Stimulated activated CD8-positive, alpha-beta memory T cell treated with anti-CD3 and anti-CD28 coated beads, Interleukin-2, amount 100 ng/mL, for 48 hours (primary cell): ENCODE results near the gene HAUS3.

Source experiments
- DNase-seq, 2 donors: peaks; one replicate each; pipeline ENCODE4 v3.0.0-alpha.2; 2020; ENCODE audit warnings: low read depth in 2 of 2

The HAUS3 gene

GRCh38 chr4:2241410-2242353 is at the start of gene HAUS3, which contains the start of gene POLN:
TSS of gene HAUS3 (minus strand) at chr4:2242121. CDS start at chr4:2240946, 1,175 bp downstream.
TSS of gene POLN (minus strand) at chr4:2242121. CDS start at chr4:2229231, 12,890 bp downstream.
- DNase-seq: peak; percentile 98 to 99

DNA sequence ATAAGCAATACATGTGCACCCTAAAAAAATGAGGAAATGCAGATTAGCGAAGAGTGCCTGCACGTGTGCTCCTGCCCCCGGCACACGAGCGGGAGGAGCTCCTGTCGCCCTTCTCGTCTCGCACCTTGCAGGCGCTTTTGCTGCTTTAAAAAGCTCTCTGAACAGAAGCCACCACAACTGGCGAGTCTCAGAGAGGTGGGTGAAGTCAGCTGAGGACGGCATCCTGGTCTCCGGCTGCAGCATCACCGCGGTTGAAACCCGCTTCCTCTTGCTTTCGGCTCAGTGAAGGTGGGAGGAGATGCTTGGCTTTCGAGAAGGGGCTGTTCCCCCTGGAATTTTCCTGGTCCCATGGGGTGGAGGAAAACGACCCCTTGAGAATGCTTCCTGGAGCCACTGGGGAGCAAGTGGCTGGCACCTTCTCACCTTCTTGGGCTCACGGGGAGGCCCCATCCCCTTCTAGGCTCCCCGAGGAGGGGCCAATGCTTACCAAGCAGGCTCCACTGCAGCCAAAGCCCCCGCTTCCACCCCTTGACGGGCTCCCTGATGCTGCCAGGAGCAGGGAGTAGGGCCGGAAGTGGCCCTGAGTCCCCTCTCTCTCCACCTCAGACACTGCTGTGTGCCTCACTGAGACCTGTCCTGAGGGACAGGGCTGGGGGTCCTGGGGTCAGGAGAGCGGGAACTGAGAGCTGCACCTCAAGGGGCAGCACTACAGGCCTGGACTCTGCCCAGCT is 49.2 kb upstream of the HAUS3 start:
- peak; percentile 31 to 40 for DNase-seq

- DNase-seq: no peak
These were observed 48.6 kb upstream of the HAUS3 start for GRCh38 chr4:2290488-2290887.

DNA sequence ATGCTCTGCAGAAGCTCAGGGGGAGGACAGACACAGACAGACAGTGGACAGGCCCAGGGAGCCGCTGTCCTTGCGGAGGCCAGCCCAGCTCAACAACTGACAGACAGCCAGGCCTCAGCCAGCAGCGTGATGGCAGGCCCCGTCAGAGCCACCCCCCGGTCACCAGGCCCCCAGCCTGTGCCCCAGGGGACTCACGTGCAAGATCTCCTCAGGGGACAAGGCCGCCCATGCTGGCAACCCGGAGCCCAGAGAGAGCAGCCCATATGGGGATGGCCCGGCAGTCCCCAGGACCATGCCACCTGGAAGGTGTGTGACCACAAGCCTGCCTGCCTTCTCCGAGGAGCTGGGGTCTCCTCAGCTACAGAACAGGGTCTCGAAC is 48.0 kb upstream of the HAUS3 start:
- no peak for DNase-seq

GRCh38 chr4:2289311-2289954 is 47.5 kb upstream of the HAUS3 start:
- no peak for DNase-seq

- DNase-seq: no peak
These were observed 46.2 kb upstream of the HAUS3 start for GRCh38 chr4:2288051-2288541.

- no peak for DNase-seq
These were observed 45.6 kb upstream of the HAUS3 start for GRCh38 chr4:2287594-2287915.

DNA sequence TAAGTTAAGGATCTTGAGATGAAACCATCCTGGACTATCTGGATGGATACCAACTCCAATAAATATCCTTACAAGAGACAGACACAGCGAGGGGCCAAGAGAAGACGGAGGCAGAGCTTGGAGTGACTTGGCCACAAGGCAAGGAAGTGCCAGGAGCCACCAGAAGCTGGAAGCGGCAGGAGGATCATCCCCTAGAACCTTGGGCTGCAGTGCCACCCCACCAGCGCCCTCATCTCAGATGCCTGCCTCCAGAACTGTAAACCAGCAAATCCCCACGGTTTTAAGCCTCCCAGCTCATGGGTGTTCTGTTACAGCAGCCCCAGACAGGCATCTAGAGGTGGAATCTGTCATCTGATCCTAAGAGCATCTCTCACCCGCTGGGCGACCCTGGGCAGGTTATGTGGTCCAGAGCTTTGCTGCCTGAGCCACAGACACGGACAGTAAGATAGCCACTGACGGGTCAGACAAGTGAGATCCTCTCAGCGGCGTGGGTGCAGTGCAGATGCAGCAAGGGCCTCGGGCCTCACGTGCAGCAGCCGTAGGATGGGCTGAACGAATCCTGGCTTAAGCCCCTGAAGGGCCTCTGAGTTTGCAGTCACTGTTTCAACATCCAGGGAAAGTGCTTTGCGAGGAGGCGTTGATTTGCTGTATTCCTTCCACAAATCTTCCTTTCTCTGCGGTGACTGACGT is 45.1 kb upstream of the HAUS3 start:
- DNase-seq: no peak

GRCh38 chr4:2285613-2286381 is 43.9 kb upstream of the HAUS3 start:
- no peak for DNase-seq

DNA sequence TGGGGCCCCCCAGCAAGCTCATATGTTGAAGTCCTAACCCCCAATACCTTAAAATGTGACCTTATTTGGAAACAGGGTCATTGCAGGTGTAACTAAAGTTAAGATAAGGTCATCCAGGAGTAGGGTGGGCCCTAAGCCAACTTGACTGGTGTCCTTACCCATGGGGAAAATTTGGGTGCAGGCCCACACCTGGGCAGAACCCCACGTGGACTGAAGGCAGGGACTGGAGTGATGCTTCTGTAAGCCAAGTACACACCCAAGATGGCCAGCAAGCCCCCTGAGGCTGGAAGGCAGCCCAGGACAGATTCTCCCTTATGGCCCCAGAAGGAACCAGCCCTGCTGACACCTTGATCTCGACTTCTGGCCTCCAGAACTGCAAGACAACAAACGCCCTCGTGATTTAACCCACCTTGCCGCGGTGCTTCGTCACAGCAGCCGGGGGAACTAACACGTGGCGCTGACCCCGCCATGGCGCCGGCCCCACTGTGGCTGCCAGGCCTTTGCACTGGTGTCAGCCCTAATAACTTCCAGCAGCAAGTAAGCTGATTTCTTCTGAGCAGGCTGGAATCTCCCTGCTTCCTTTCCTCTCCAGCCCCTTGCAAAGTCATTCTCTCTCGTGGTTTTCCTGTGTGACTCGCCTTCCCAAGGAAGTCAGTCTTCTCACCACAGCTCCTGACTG is 43.2 kb upstream of the HAUS3 start:
- DNase-seq: no peak

GRCh38 chr4:2284161-2284933 is 42.4 kb upstream of the HAUS3 start:
- no peak for DNase-seq

DNA sequence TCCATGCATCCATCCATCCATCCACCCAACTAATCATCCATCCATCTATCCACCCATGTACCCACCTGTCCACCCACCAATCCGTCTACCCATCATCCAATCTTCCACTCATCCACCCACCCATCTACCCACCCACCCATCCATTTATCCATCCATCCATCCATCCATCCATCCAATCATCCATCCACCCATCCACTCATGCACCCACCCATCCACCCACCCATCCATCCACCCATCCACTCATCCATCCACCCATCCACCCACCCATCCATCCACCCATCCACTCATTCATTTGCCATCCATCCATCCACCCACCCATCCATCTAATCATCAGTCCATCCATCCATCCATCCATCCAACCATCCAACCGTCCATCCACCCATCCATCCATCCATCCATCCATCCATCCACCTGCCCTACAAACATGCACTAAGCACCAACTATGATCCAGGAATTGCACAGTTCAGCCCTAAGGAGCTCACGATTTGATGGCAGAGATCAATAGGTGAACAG is 41.3 kb upstream of the HAUS3 start:
- DNase-seq: no peak

GRCh38 chr4:2281575-2282343 is 39.8 kb upstream of the HAUS3 start:
- peak; percentile 26 to 29 for DNase-seq

DNA sequence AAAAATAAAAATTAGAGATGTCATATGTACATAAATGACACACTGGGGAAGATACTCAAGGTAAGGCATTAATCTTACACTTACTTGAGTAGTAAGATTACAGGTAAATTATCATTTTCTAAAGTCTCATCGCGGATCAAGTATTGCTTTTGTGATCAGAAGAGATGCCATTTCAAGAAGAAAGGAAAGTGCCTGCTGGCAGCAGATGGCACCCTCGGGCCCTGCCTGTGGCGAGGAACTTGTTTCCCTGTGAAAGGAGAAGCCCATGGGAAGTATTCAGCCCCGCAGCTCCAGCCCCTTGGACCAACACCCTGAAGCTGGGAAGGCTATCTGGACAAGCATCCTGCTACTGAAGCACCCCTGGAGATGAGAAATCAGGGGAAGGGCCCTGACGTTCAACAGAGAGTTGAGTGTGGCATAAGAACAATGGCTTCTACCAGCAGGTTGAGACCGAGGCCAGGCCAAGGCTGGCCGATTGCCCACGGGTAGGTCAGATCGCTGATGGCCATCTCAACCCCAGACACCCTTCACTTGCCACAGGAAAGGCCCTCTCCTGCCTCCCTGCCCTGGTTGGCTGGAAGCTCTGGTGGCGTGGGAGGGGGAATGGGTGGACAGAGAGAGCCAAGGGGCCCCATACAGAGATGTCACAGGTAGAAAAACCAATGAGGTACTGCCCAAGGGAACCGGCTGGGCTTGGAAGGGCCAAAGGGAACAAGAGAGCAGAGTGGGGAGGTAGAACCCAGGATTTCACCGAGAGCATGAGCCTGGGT is 38.8 kb upstream of the HAUS3 start:
- no peak for DNase-seq

DNA sequence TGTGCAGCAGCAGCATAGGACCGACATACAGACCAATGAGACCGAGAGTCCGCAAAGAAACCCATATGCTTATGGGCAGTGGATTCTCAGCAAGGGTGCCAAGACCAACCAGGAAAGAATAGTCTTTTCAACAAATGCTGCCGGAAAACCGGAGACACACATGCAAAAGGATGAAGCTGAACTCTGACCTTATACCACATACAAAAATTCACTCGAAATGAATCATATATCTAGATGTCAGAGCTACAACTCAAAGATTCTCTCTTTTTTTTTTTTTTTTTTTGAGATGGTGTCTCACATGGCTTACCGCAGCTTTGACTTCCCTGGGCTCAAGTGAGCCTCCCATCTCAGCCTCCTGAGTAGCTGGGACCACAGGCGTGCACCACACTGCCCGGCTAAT is 36.0 kb upstream of the HAUS3 start:
- DNase-seq: no peak

GRCh38 chr4:2276581-2277325 is 34.8 kb upstream of the HAUS3 start:
- DNase-seq: no peak
